ENCODE results near the gene PCLO. TPM values are rescaled to one million over a fixed set of nuclear protein-coding genes. Genes with fewer than 3 reads are reported as not detected.

Gene PCLO
- total and polyA plus RNA-seq, 7 experiments from 2014 or later: under 0.01 to 0.10 TPM; not detected in 5

DNA sequence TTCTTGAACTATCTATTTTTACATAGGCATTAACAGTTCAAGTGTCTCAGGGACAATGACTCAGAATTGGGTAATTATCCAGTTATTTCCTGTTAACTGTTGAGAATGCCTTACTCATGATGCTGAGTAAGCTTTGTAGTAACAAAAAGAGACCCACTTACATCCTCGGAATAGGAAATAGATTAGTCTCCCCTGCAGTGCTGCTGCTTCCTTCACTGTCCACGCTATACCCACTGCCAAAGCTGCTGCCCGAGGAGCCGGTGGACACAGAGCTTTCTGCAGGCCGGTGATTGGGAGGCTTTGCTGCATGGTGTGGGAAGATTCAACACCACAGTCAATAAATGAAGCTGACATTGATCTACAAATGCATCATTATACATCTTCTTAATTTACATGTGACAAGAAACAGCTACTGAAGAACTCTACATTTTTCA is 357.1 kb downstream of the PCLO start:
- Histone ChIP-seq H3K27ac (ENCODE audit: low read depth, low read length) (no peak overlapping the region), H3K27me3 (ENCODE audit: control insufficient read depth in 2 of 2, insufficient read depth in 2 of 2, low read length in 2 of 2) (no peaks in the 10 kb centered on the region), H3K4me3 (ENCODE audit: low read length) (no peak overlapping the region), H3K9me3 (ENCODE audit: control insufficient read depth in 2 of 3, low read length in 3 of 3) (no peaks in the 10 kb centered on the region), H3K36me3 (ENCODE audit: control insufficient read depth in 2 of 3, insufficient read depth in 3 of 3, low read length in 3 of 3) (no peaks in the 10 kb centered on the region), H3K4me1 (ENCODE audit: control insufficient read depth in 2 of 2, insufficient read depth in 2 of 2, low read length in 2 of 2) (no peaks in the 10 kb centered on the region)
- ChIA-PET CTCF (no interaction called here), POLR2A (no interaction called here)
- no peaks in the 10 kb centered on the region for H3K27me3 Mint-ChIP-seq
- ATAC-seq (no peak), DNase-seq (no peak)
- H3K9me3 Mint-ChIP-seq: no peaks in the 10 kb centered on the region
- H3K4me1 Mint-ChIP-seq: no peaks in the 10 kb centered on the region
- H3K36me3 Mint-ChIP-seq: no peaks in the 10 kb centered on the region
- H3K27ac Mint-ChIP-seq: no peak overlapping the region
- H3K4me3 Mint-ChIP-seq: no peak overlapping the region
- intact Hi-C loops (cut with micrococcal nuclease): no loop called here

DNA sequence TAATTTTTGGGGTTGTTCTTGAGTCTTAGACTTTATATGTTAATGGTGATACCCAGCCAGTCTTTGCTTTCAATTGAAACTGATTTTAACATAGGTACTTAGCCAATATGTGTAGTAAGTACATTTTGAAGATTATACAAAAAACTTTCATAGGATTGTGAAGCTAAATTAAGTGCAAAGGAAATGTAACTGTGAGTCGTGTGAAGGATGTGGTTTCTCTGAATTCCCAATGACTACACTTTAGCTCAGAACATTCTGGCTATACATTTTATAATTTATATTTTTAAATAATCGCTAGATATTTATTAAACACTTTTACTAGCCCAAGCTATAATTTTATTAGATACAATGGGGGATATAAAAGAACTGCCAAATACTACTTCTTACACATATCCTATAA is 359.3 kb downstream of the PCLO start:
- no peak overlapping the region for H3K4me3 ChIP-seq (ENCODE audit: low read length)
- H3K27ac ChIP-seq (ENCODE audit: low read depth, low read length): no peak overlapping the region
- Mint-ChIP-seq H3K4me1 (no peaks in the 10 kb centered on the region), H3K36me3 (no peaks in the 10 kb centered on the region), H3K27ac (no peak overlapping the region), H3K4me3 (no peak overlapping the region), H3K9me3 (no peaks in the 10 kb centered on the region), H3K27me3 (no peaks in the 10 kb centered on the region)
- ChIA-PET CTCF (no interaction called here), POLR2A (no interaction called here)
- DNase-seq (no peak), ATAC-seq (no peak)
- H3K4me1 ChIP-seq (ENCODE audit: control insufficient read depth in 2 of 2, insufficient read depth in 2 of 2, low read length in 2 of 2): no peaks in the 10 kb centered on the region
- intact Hi-C loops (cut with micrococcal nuclease): no loop called here
- no peaks in the 10 kb centered on the region for H3K27me3 ChIP-seq (ENCODE audit: control insufficient read depth in 2 of 2, insufficient read depth in 2 of 2, low read length in 2 of 2)
- no peaks in the 10 kb centered on the region for H3K36me3 ChIP-seq (ENCODE audit: control insufficient read depth in 2 of 3, insufficient read depth in 3 of 3, low read length in 3 of 3)
- H3K9me3 ChIP-seq (ENCODE audit: control insufficient read depth in 2 of 3, low read length in 3 of 3): no peaks in the 10 kb centered on the region

DNA sequence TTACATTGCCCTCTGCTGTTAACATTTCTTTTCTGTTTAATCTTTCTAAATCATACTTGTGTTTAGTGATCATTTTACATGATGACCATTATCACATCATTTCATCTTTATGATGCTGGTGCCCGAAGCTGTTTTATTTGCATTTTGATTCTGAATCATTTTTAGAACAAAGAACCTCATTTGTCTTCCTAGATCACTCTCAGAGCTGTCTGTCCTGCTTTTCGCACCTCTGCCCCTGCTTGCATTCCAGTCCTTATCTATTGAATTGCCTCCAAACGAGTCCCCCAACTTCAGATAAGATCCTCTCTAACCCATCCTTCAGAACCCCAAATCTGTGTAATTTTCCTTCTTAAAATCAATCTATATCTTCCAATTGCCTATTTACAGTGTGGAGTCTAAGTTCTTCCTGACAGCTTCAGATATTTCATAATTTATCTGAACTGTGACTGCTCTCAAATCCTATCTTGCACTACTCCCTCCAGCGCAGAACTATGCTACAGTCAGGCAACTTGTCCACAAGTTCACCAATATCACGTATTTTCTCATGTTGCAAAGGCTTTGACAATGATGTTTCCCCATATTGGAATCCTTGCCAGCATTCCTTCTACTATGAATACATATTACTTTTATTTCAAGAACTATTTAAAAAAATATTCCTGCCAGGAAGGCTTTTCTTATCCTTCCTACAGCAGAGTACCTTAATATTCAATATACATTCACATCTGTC is 372.6 kb downstream of the PCLO start:
- POLR2A ChIA-PET: no interaction called here
- no peak overlapping the region for H3K27ac Mint-ChIP-seq
- no peak overlapping the region for H3K4me3 ChIP-seq (ENCODE audit: low read length)

DNA sequence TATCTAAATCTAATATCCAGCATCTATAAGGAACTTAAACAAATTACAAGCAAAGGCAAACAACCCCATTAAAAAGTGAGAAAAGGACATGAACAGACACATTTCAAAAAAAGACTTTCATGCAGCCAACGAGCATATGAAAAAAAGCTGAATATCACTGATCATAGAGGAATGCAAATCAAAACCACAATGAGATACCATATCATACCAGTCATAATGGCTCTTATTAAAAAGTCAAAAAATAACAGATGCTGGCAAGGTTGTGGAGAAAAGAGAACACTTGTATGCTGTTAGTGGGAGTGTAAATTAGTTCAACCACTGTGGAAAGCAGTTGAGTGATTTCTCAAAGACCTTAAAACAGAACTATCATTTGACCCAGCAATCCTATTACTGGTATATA is 384.7 kb downstream of the PCLO start:
- H3K9me3 Mint-ChIP-seq: peaks cover 0 to 14% (median 0%) of the 10 kb centered on the region in 11 donors
- ATAC-seq (no peak), DNase-seq (no peak)
- intact Hi-C loops (cut with micrococcal nuclease): no loop called here
- no peaks in the 10 kb centered on the region for H3K4me1 Mint-ChIP-seq
- Histone ChIP-seq H3K27me3 (ENCODE audit: control insufficient read depth in 2 of 2, insufficient read depth in 2 of 2, low read length in 2 of 2) (no peaks in the 10 kb centered on the region), H3K4me3 (ENCODE audit: low read length) (no peak overlapping the region), H3K9me3 (ENCODE audit: control insufficient read depth in 2 of 3, low read length in 3 of 3) (no peaks in the 10 kb centered on the region), H3K27ac (ENCODE audit: low read depth, low read length) (no peak overlapping the region), H3K4me1 (ENCODE audit: control insufficient read depth in 2 of 2, insufficient read depth in 2 of 2, low read length in 2 of 2) (no peaks in the 10 kb centered on the region), H3K36me3 (ENCODE audit: control insufficient read depth in 2 of 3, insufficient read depth in 3 of 3, low read length in 3 of 3) (no peaks in the 10 kb centered on the region)
- no peaks in the 10 kb centered on the region for H3K36me3 Mint-ChIP-seq
- POLR2A ChIA-PET: no interaction called here
- no peak overlapping the region for H3K4me3 Mint-ChIP-seq
- no peaks in the 10 kb centered on the region for H3K27me3 Mint-ChIP-seq
- CTCF ChIA-PET: no interaction called here
- H3K27ac Mint-ChIP-seq: no peak overlapping the region

More for the DNA sequence above, 372.6 kb downstream of the PCLO start:
- CTCF ChIA-PET: no interaction called here
- H3K27me3 ChIP-seq (ENCODE audit: control insufficient read depth in 2 of 2, insufficient read depth in 2 of 2, low read length in 2 of 2): no peaks in the 10 kb centered on the region
- no peaks in the 10 kb centered on the region for H3K27me3 Mint-ChIP-seq
- no peaks in the 10 kb centered on the region for H3K4me1 ChIP-seq (ENCODE audit: control insufficient read depth in 2 of 2, insufficient read depth in 2 of 2, low read length in 2 of 2)
- no peaks in the 10 kb centered on the region for H3K9me3 ChIP-seq (ENCODE audit: control insufficient read depth in 2 of 3, low read length in 3 of 3)
- no peaks in the 10 kb centered on the region for H3K4me1 Mint-ChIP-seq
- intact Hi-C loops (cut with micrococcal nuclease): no loop called here
- H3K9me3 Mint-ChIP-seq: peaks cover 0 to 21% (median 4%) of the 10 kb centered on the region in 11 donors
- H3K36me3 ChIP-seq (ENCODE audit: control insufficient read depth in 2 of 3, insufficient read depth in 3 of 3, low read length in 3 of 3): no peaks in the 10 kb centered on the region
- no peak overlapping the region for H3K27ac ChIP-seq (ENCODE audit: low read depth, low read length)
- no peak for DNase-seq
- no peak overlapping the region for H3K4me3 Mint-ChIP-seq
- ATAC-seq: no peak
- H3K36me3 Mint-ChIP-seq: no peaks in the 10 kb centered on the region

DNA sequence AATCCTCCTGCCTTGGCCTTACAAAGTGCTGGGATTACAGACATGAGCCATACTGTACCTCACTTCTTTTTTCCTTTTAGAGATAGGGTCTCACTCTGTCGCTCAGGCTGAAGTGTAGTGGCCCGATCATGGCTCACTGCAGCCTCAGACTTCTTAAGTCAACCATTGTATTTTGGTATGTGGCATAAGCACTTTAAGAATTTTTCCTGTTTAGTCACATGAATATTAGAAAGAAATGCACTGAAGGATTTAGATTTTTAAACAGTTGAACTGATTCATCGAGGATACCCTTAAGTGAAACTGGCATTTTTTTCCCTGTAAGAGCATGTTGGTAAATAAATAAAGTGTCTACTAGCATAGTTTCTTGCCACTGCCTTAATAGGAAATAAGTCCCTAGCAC is 399.8 kb downstream of the PCLO start:
- no peak overlapping the region for H3K4me3 Mint-ChIP-seq
- no peak for ATAC-seq
- H3K36me3 ChIP-seq (ENCODE audit: control insufficient read depth in 2 of 3, insufficient read depth in 3 of 3, low read length in 3 of 3): no peaks in the 10 kb centered on the region

DNA sequence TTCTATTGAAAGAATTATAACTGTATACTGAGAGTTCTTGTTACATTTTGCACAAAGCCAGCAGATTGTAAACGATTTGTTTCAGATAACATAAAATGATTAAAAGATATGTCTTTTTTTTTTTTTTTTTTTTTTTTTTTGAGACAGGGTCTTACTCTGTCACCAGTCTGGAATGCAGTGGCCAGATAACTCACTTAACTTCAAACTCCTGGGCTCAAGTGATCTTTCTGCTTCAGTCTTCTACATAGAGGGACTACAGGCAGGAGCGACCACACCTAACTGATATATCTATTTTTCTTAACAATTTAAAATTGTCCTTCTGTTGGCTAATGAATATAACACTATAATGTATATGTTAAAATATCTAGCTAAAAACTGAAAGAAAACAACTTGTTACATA is 401.9 kb downstream of the PCLO start:
- intact Hi-C loops (cut with micrococcal nuclease): no loop called here
- no peak overlapping the region for H3K4me3 Mint-ChIP-seq
- CTCF ChIA-PET: no interaction called here

More for the DNA sequence above, 399.8 kb downstream of the PCLO start:
- H3K27me3 Mint-ChIP-seq: no peaks in the 10 kb centered on the region
- peaks cover 0 to 9% (median 0%) of the 10 kb centered on the region in 11 donors for H3K9me3 Mint-ChIP-seq
- ChIA-PET CTCF (no interaction called here), POLR2A (no interaction called here)
- no peaks in the 10 kb centered on the region for H3K27me3 ChIP-seq (ENCODE audit: control insufficient read depth in 2 of 2, insufficient read depth in 2 of 2, low read length in 2 of 2)
- H3K4me3 ChIP-seq (ENCODE audit: low read length): no peak overlapping the region
- no peak for DNase-seq
- peaks cover 0 to 3% (median 0%) of the 10 kb centered on the region in 7 donors for H3K4me1 Mint-ChIP-seq
- no peaks in the 10 kb centered on the region for H3K36me3 Mint-ChIP-seq
- H3K4me1 ChIP-seq (ENCODE audit: control insufficient read depth in 2 of 2, insufficient read depth in 2 of 2, low read length in 2 of 2): no peaks in the 10 kb centered on the region
- H3K27ac Mint-ChIP-seq: no peak overlapping the region
- H3K9me3 ChIP-seq (ENCODE audit: control insufficient read depth in 2 of 3, low read length in 3 of 3): no peaks in the 10 kb centered on the region
- intact Hi-C loops (cut with micrococcal nuclease): no loop called here
- H3K27ac ChIP-seq (ENCODE audit: low read depth, low read length): no peak overlapping the region

DNA sequence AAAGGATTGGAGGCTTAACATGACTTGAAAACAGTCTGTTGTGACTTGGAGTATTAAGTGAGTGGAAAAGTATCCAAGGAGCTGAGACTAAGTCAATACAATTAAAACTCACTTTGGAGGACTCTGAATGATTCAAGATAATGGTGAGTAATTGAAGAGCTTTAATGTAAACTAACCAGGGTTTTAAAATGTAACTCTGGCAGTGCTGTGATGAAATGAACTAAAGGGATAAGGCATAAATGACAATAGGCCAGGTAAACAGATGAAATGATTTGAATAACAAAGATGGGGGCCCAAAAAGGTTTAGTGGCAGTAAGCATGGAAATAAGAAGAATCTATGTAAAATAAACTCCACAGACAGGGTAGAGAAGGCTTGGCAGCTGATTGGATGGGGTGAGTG is 402.6 kb downstream of the PCLO start:
- no peaks in the 10 kb centered on the region for H3K9me3 ChIP-seq (ENCODE audit: control insufficient read depth in 2 of 3, low read length in 3 of 3)
- no peaks in the 10 kb centered on the region for H3K4me1 ChIP-seq (ENCODE audit: control insufficient read depth in 2 of 2, insufficient read depth in 2 of 2, low read length in 2 of 2)
- no peak for ATAC-seq
- no peaks in the 10 kb centered on the region for H3K36me3 ChIP-seq (ENCODE audit: control insufficient read depth in 2 of 3, insufficient read depth in 3 of 3, low read length in 3 of 3)
- H3K4me1 Mint-ChIP-seq: peaks cover 0 to 3% (median 0%) of the 10 kb centered on the region in 7 donors
- peaks cover 0 to 9% (median 0%) of the 10 kb centered on the region in 11 donors for H3K9me3 Mint-ChIP-seq
- no peak overlapping the region for H3K27ac ChIP-seq (ENCODE audit: low read depth, low read length)
- no peak for DNase-seq
- H3K36me3 Mint-ChIP-seq: no peaks in the 10 kb centered on the region
- CTCF ChIA-PET: no interaction called here
- H3K27me3 Mint-ChIP-seq: no peaks in the 10 kb centered on the region
- H3K27me3 ChIP-seq (ENCODE audit: control insufficient read depth in 2 of 2, insufficient read depth in 2 of 2, low read length in 2 of 2): no peaks in the 10 kb centered on the region
- H3K4me3 ChIP-seq (ENCODE audit: low read length): no peak overlapping the region
- intact Hi-C loops (cut with micrococcal nuclease): no loop called here
- no peak overlapping the region for H3K27ac Mint-ChIP-seq
- no peak overlapping the region for H3K4me3 Mint-ChIP-seq
- POLR2A ChIA-PET: no interaction called here

More for the DNA sequence above, 401.9 kb downstream of the PCLO start:
- POLR2A ChIA-PET: no interaction called here
- H3K27ac ChIP-seq (ENCODE audit: low read depth, low read length): no peak overlapping the region
- Mint-ChIP-seq H3K36me3 (no peaks in the 10 kb centered on the region), H3K4me1 (peaks cover 0 to 3% (median 0%) of the 10 kb centered on the region in 7 donors), H3K27ac (no peak overlapping the region), H3K27me3 (no peaks in the 10 kb centered on the region), H3K9me3 (peaks cover 0 to 9% (median 0%) of the 10 kb centered on the region in 11 donors)
- H3K4me3 ChIP-seq (ENCODE audit: low read length): no peak overlapping the region
- H3K36me3 ChIP-seq (ENCODE audit: control insufficient read depth in 2 of 3, insufficient read depth in 3 of 3, low read length in 3 of 3): no peaks in the 10 kb centered on the region
- H3K4me1 ChIP-seq (ENCODE audit: control insufficient read depth in 2 of 2, insufficient read depth in 2 of 2, low read length in 2 of 2): no peaks in the 10 kb centered on the region
- DNase-seq: no peak
- H3K27me3 ChIP-seq (ENCODE audit: control insufficient read depth in 2 of 2, insufficient read depth in 2 of 2, low read length in 2 of 2): no peaks in the 10 kb centered on the region
- ATAC-seq: no peak
- H3K9me3 ChIP-seq (ENCODE audit: control insufficient read depth in 2 of 3, low read length in 3 of 3): no peaks in the 10 kb centered on the region
